Stimulated activated CD4-positive, alpha-beta T cell treated with anti-CD3 and anti-CD28 coated beads, Interleukin-12 subunit alpha, Interleukin-12 subunit beta, amount 100 ng/mL, for 24 hours (primary cell): ENCODE results near the gene CHFR.
"Not testable (repeated sequence)": the region's sequence is repeated elsewhere in the genome, so short reads cannot be mapped to it uniquely, and the experiment has no call there.

ENCODE experiments used
- DNase-seq, 2 experiments: peaks; one replicate each; pipeline ENCODE4 v3.0.0-alpha.2; 2020; ENCODE audit warnings: low read depth in 2 of 2

Gene CHFR

DNA sequence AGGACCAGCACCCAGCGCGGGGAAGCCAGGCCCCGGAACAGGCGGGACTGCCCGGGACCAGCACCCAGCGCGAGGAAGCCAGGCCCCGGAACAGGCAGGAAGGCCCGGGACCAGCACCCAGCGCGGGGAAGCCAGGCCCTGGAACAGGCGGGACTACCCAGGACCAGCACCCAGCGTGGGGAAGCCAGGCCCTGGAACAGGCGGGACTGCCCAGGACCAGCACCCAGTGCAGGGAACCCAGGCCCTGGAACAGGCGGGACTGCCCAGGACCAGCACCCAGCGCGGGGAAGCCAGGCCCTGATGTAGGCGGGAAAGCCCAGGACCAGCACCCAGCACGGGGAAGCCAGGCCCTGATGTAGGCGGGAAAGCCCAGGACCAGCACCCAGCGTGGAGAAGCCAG is 12.8 kb downstream of the CHFR start:
- DNase-seq = not testable (repeated sequence)

DNA sequence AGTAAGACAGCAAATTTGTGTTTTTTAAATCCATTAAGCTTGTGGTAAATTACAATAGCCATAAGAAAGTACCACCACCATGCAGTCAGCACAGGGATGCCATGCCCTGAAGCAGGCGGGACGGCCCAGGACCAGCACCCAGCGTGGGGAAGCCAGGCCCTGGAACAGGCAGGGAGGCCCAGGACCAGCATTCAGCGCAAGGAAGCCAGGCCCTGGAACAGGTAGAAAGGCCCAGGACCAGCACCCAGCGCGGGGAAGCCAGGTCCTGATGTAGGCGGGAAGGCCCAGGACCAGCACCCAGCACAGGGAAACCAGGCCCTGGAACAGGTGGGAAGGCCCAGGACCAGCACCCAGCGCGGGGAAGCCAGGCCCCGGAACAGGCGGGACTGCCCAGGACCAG is 13.2 kb downstream of the CHFR start:
- DNase-seq = no peak

DNA sequence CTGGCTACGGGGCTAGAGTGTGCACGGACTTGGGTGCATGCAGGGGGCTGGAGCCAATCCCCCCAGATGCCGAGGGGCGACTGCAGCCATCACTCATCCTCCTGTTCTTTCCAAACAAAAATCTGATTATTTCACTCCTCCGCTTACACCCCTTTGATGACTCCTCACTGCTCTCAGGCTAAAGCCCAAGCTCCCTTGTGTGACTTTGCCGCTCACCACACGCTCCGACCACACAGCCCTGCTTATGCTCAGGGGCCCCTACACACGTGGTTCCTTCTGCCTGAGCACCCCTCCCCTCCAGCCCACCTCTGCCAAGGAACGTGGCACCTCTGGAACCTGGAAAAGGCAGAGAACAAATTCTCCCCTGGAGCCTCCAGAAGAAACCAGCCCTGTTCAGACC is 13.7 kb downstream of the CHFR start:
- no peak for DNase-seq

DNA sequence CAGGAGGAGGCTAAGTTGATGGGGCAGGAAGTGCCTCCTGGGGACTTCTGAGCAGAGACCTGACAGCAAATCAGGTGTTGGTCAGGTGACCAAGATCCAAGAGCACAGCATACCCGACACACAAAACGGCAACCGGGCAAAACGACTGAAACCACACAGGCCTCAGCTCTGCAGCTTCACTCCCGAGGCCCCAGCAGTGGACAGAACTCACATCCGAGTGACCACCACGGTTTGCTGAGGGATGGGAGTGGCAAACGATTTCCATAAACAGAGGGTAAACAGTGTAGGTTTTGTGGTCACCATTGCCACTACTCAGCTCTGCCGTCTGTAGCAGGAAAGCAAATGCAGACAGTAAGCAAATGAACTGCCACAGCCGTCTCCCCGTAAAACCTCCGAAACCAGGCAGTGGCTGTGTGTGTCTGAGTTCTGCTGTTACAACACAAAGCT is 14.4 kb downstream of the CHFR start:
- DNase-seq = no peak

DNA sequence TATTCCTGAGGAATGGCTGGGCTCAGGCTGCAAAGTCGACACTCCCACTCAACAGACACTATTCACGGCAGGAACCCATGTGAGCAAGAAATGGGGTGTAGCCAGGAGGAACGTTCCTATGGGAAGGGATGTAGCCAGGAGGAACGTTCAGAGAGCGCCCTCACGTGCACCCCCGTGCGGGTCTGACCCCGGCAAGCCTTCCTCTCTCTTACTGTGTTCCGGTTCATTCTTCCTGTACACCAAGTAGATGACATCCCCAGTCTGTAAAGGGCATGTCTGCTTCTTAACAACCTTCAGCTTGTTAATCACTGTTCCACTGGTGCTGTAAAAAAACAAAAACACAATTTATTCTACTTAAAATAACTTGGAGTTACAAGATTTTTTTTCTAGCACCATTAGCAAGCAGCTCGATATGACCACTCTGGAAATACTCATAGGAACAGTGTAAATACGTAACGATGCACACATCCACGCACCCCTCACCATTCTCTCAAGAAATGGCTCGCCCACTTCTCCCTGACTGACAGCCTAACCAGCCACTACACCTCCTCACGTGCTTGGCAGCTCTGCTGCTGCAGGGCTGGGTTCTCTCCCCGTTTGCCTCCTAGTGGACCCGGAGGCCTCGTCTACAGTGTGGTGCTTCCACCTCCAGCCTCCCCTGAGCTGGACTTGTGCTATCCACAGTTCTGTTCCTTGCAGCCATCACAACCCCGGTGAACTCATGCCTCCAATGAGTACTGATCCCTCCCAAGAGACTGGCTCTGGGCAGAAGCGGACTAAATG is 15.1 kb downstream of the CHFR start:
- DNase-seq = no peak

DNA sequence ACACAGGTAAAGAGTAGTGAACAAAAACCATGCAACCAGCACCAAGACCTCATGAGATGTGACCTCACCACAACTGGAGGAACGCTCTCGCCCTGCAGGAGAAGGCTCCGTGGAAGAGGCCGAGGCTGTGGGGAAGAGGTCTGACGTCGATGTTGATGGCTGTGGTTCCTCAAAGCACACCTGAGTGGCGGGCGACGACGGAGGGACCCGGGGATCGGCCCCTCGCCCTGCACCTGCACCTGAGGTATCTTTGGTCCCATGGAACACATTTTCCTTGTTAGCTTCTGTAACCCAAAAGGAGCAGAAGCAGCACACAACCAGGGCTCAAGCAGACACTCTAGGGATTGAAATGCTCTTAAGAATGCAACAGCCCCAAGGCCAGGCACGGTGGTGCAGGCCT is 17.9 kb downstream of the CHFR start:
- DNase-seq = no peak

DNA sequence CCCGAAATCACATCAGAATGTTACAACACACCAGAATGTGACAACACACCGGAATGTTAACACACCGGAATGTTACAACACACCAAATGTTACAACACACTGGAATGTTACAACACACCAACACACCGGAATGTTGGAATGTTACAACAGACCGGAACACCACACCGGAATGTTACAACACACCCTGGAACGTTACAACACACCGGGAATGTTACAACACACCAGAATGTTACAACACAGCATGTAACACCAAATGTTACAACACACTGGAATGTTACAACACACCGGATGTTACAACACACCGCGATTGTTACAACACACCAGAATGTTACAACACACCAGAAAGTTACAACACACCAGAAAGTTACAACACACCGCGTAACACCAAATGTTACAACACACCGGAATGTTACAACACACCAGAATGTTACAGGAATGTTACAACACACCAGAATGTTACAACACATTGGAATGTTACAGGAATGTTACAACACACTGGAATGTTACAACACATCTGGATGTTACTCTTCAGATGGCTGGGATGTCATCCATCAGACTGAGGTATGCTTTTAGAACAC is 21.1 kb downstream of the CHFR start:
- DNase-seq = no peak

DNA sequence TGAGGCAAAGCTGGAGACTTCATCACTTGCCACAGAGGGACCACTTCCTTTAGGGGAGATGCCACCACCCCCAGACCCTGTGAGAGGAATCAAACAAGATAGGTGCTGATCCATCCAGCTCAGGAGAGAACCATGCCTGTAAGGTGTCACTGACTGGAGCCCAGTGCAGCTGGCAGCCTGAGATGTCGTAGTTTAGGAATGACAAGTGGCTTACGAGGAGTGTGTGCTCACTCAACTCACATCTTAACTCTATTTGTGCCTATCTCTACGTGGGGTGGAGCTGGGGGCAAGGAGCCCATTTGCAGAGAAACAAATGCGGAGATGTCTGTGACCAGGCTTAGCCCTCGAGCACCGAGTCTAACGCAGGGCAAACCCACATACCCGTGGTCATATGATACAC is 25.8 kb downstream of the CHFR start:
- DNase-seq = no peak

DNA sequence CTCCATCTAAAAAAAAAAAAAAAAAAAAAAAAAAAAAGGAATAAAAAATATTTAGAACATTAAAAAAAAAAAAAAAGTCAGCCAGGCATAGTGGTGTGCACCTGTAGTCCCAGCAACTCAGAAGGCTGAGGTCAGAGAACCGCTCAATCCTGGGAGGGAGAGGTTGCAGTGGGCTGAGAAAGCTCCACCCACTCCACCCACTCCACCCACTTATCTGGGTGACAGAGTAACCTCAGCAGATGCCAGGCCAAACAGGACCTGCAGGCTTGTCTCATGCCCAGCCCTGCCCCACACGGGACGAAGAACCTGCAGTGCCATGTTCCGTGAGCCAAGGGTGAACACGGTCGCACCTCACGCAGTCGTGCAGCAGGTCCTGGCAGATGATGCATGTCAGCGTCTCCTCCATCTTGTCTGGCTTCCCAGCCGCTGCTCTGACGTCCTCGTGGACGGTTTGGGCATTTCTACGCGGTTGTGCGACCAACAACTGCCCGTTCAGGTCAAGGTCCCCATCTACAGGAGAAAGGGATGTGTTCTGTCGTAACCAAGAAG is 28.6 kb downstream of the CHFR start:
- no peak for DNase-seq

DNA sequence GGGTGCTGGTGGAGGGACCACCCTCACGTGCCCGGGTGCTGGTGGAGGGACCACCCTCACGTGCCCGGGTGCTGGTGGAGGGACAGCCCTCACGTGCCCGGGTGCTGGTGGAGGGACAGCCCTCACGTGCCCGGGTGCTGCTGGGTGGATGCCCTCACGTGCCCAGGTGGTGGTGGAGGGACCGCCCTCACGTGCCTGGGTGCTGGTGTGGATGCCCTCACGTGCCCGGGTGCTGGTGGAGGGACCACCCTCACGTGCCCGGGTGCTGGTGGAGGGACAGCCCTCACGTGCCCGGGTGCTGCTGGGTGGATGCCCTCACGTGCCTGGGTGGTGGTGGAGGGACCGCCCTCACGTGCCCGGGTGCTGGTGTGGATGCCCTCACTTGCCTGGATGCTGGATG is 30.4 kb downstream of the CHFR start:
- not testable (repeated sequence) for DNase-seq

DNA sequence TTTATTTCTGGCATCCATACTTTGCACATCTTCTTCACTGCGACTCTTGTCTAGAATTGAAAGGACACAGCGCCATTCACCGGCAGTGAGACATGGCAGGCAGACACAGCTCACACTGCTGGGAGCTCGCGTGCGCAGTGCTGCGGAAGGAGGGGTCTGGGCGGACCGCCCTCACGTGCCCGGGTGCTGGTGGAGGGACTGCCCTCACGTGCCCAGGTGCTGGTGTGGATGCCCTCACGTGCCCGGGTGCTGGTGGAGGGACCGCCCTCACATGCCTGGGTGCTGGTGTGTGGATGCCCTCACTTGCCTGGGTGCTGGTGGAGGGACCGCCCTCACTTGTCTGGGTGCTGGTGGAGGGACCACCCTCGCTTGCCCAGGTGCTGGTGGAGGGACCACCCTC is 30.8 kb downstream of the CHFR start:
- no peak for DNase-seq

DNA sequence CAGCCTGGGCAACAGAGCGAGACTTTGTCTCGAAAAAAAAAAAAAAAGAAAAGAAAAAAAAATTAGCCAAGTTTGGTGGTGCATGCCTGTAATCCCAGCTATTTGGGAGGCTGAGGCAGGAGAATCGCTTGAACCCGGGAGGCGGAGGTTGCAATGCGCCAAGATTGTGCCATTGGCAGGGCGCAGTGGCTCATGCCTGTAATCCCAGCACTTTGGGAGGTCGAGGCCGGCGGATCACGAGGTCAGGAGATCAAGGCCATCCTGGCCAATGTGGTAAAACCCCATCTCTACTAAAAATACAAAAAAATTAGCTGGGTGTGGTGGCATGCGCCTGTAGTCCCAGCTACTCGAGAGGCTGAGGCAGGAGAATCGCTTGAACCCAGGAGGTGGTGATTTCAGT is 32.2 kb downstream of the CHFR start:
- not testable (repeated sequence) for DNase-seq

DNA sequence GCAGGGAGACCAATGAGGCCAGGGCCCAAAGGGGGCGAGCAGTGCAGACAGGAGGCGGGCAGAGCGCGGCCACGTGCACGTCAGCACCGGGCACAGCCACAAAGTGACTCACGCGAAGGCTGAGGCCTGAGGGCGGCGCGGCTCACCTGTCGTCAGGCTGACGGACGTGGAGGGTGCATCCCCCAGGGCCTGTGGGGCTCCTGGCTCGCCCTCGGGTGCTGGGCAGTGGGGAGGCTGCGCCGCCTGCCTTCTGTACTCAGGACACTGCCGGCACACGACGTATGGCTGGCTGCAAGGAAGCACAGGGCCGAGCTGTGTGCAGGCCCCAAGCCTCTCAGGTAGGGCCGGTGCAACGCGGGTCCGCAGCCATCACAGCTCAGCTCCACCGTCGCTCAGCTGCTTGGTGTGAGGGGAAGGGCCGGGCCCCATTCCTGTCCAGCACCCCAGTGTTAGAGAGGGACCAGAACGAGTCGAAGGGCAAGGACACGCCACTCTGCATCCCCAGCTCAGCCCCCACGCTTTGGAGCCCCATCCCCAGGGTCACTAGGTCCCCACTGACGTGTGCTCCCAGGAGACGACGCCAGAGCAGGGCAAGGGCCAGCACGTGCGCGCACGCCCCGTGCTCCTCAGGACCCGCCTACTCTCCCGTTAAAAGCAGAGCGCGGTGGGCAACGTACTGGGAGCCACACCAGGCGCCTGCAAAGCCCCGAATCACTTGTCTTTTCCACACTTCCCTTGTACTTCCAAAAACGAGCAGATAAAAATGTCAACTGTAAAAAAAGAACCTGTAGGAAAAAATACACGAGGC is 33.9 kb downstream of the CHFR start:
- no peak for DNase-seq

DNA sequence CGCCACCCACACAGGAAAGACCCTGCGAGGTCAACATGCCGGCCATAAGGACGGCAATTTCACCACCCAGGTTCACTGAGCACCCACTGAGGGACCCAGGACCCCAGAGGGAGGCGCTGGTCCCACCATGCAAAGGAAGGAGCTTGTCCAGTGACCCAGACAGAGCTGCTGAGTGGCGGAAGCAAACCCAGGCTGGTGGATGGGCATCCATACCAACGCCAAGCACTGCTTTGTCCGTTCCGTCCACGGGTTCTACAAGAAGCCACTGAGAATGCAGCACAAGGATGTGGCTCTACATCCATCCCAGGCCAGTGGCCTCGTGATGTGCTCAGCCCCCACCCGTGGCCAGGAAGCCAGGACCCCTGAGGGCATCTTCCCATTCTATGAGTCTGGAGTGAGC is 34.9 kb downstream of the CHFR start:
- DNase-seq = no peak

DNA sequence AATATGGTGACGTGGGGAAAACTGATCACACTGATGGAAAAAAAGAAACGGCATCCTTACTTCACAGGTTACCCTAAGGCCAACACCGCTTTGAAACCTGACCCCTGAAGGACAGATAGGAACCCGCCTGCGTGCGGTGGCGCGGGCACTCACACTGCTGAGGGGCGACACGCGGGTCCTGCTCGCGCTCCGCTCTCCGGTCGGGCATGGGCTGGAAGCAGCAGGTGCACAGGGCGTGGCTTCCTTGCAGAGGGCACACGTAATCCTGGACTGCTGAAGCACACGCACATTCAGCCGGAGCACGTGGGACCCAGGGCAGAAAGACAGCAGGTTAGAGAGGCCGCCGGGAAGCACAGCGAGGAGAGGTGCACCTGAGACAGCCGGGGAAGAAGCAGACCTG is 35.9 kb downstream of the CHFR start:
- no peak for DNase-seq

DNA sequence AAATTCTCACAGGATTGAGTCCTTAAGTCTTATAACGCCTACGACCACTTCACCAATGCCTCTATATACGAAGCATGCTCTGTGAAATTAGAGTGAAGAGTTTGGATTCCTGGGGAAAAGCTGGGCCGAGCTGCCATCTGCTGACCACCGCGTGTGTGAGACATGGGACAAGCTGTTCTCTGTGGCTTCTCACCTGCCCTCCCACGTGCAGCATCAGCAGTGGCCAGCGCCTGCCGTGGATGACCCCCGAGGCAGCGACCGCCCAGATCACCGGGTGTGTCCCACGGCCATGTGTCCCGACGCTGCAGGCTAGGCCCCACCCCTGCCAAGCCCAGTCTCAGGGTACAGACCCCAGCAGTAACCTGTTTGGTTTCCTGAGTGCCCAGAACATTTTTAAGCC is 37.1 kb downstream of the CHFR start:
- no peak for DNase-seq

DNA sequence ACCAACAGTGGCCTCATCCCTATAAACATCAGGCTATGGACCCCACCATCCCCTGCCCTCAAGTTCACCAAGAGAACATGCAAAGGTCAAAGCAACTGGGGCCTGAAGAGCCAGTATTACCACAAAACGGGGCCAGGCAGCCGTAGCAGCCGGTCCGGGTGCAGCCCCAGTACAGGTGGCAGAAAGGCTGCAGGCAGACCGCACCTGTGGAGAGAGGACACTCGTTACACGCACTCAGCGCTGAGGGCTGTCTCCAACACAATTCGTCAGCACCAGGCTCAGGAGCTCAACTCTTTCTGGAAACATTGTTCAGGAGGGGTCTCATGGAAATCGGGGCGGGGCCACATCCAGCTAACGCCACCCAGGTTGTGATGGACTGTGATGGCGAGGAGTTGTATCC is 38.9 kb downstream of the CHFR start:
- no peak for DNase-seq

DNA sequence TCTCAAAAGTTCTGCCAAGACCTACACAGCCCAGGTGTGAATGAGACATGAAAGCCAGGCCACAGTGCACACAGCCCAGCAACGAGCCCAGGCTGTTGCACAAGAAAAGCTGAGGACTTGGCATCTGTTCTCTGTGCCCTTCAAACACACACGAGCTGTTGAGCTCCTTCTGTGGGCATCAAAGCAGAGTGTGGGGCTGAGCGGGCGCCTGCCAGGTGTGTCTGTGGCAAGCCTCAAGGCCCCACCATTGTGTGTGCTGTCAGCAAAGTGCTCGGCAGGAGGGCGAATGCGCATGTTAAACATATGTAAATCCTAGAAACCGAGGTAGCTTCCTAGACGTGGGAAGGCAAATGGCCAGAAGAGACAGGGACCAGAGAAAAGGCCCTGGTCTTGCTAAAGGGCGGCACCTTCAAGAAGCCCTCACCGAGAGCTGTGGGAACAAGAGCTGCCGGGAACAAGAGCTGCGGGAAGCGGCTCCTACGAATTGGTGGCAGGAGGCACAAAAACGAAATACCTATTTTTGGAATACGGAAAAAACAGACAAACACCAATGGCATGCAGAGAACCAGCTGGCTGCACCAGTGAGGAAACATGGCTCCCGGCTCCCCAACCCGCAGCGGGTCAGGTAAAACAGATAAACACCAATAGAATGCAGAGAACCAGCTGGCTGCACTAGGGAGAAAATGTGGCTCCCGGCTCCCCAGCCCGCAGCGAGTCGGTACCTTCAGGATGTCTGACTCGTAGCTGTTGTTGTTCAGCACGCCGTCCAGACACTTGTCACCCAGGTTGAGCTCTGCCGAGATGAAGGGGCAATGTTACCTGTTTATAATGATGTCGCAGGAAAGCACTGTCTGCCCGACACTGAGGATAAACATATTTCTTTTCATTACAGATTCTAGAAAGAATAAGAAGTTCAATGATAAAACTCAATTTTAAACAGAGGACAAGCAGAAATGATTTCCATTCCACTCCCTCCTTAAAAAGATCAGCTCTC is 39.7 kb downstream of the CHFR start:
- no peak for DNase-seq

DNA sequence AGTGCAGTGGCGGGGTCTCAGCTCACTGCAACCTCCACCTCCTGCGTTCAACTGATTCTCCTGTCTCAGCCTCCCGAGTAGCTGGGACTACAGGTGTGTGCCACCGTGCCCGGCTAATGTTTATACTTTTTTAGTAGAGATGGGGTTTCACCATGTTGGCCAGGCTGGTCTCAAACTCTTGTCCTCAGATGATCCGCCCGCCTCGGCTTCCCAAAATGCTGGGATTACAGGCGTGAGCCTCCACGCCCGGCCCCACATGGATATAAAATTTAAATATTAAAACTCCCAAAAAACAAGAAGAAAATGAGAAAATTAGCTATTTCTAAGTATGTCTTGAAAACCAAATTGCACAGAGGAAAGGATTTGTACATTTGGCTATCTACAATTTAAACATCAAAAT is 42.7 kb downstream of the CHFR start:
- DNase-seq = not testable (repeated sequence)

DNA sequence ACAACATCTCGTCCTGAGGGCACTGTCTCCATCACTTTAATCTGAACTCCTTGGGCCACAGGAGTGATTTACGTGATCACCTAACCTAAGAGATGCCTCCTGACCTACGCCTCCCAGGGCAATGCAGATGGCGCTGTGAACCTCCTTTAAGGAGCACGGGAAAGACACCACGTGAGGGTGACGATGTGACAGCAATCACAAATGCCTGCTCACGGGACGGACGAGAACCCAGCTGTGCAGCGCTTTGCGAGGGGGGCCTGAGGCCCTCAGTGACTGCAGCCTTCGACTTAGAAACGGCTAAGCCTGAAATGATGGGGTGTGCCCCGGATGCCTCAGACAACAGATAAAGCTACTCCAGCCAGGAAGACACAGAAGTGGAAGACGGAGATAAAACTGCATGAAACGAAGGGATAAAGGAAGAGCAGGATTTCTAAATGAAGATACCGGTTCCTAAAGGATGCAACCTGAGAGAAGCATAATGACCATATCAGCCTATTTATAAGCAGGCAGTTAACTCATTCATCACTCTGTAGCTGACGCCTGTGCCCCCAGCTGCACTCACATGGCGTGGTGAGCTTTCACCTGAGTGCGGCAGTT is 44.9 kb downstream of the CHFR start:
- no peak for DNase-seq

DNA sequence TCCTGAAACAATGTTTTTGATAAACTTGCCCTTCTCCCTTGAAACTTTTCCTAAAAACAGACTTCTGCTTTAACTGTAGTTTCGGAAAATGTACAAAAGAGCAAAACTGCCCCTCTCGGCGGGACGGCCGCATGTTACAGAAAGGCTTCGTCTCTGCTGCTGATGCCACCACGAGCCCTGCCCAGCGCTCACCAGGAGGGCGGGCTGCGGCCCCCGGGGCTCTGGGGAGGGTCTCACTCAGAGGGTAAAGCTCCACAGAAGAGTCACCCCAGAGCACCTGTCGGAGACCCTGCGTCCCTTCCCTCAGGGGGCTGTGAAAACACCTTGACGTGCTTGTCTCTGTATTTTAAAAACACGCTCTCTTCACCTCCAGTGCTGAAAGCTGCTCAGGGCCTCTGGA is 46.3 kb downstream of the CHFR start:
- no peak for DNase-seq
